Body of pancreas (tissue), 4 donors: ENCODE results near the gene NUP210.

Source experiments
- CTCF ChIP-seq, 7 experiments: fragments of 450-650 bp in 4 of 7; fragments of 200-600 bp in 3 of 7; sonication (generic) in 3 of 7; IDR thresholded peaks; one replicate each; pipeline ENCODE4 v1.5.1; 2016 to 2019; ENCODE audit warnings: antibody characterized with exemption in 7 of 7
- POLR2A ChIP-seq, 3 donors: fragments of 450-650 bp; IDR thresholded peaks; one replicate each; pipeline ENCODE4 v1.6.1; 2016; ENCODE audit warnings: antibody characterized with exemption in 3 of 3, mild to moderate bottlenecking in 2 of 3

- TF ChIP-seq CTCF (IDR thresholded peaks at IDR 0.05) (no peak), POLR2A (IDR thresholded peaks at IDR 0.05) (no peak)
Measured at GRCh38 chr3:13426591-13426990, 6.5 kb upstream of the NUP210 start.
